Suprapubic skin (tissue), 4 donors: Measurements from ENCODE around the gene SRSF1. TPM values are rescaled to one million over a fixed set of nuclear protein-coding genes. Genes with fewer than 3 reads are reported as not detected.

ENCODE experiments used
- DNase-seq, 2 donors: peaks; one replicate each; pipeline ENCODE4 v3.0.0-alpha.2; 2019; ENCODE audit warnings: low spot score in 2 of 2
- H3K27ac ChIP-seq: fragments of 200-600 bp; sonication (generic); one replicate; pipeline ENCODE4 v1.5.1; 2019
- H3K27me3 ChIP-seq: fragments of 200-600 bp; sonication (generic); one replicate; pipeline ENCODE4 v1.5.1; 2019
- H3K36me3 ChIP-seq: fragments of 200-600 bp; sonication (generic); one replicate; pipeline ENCODE4 v1.5.1; 2019
- H3K4me1 ChIP-seq: fragments of 200-600 bp; sonication (generic); one replicate; pipeline ENCODE4 v1.5.1; 2019
- H3K4me3 ChIP-seq: fragments of 200-600 bp; sonication (generic); one replicate; pipeline ENCODE4 v1.5.1; 2019; ENCODE audit warnings: mild to moderate bottlenecking
- H3K9me3 ChIP-seq: fragments of 200-600 bp; sonication (generic); one replicate; pipeline ENCODE4 v1.5.1; 2019
- EP300 ChIP-seq: sonication (generic); formaldehyde crosslinking; IDR thresholded peaks from one replicate; pipeline ENCODE4 v1.6.1; 2017; ENCODE audit warnings: antibody characterized with exemption
- POLR2A ChIP-seq, 2 donors: fragments of 450-650 bp; IDR thresholded peaks; one replicate each; pipeline ENCODE4 v1.6.1; 2017; ENCODE audit warnings: antibody characterized with exemption in 2 of 2, mild to moderate bottlenecking in 2 of 2, moderate library complexity in 2 of 2
- POLR2AphosphoS5 ChIP-seq, 3 donors: sonication (generic); formaldehyde crosslinking; IDR thresholded peaks; one replicate each; pipeline ENCODE4 v1.6.1; 2017; ENCODE audit warnings: antibody characterized with exemption in 3 of 3
- WGBS: methylation state at CpG from one replicate; pipeline ENCODE4 v1.1.5; 2018; 5-methylcytosine and 5-hydroxymethylcytosine counted together
- total RNA-seq, 4 donors: library from RNA; depleted of rRNA; stranded (reverse); fragments of >200 nt; gene quantifications; one replicate each; pipeline ENCODE4 v1.1.0, GENCODE V29; 2016
- TF ChIP-seq, protein P1 (sequence below), 2 donors: fragments of 200-600 bp in 1 of 2; fragments of 450-650 bp in 1 of 2; sonication (generic) in 1 of 2; IDR thresholded peaks; one replicate each; pipeline ENCODE4 v1.5.1; 2016 to 2019; ENCODE audit warnings: antibody characterized with exemption in 2 of 2, mild to moderate bottlenecking in 1 of 2, moderate library complexity in 1 of 2

SRSF1 gene
- total RNA-seq, 4 donors from 2014 or later = 108 to 172 (median 125) TPM

DNA sequence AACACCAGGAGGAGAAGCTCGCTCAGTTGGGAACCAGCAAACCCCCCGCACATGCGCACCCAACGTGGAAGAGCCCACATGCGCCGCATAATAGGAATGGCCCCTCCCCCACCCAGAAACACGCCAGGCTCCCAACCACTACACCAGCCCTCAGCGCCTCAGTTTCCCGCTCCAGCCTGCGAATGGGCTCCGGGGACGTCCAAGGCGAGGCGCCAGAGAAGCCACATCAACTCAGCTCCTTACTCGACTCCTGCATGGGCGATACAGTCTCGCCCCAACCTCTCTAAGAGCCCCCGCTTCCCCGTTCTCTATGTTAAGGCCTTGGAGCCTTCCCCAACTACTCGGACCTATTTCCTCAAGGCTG, 504 bp downstream of the SRSF1 start:
- peak; percentile 84 to 85 for DNase-seq
- no peak for TF ChIP-seq POLR2AphosphoS5 (IDR thresholded peaks at IDR 0.05)
- TF ChIP-seq EP300 = no peak
- TF ChIP-seq, protein P1, sequence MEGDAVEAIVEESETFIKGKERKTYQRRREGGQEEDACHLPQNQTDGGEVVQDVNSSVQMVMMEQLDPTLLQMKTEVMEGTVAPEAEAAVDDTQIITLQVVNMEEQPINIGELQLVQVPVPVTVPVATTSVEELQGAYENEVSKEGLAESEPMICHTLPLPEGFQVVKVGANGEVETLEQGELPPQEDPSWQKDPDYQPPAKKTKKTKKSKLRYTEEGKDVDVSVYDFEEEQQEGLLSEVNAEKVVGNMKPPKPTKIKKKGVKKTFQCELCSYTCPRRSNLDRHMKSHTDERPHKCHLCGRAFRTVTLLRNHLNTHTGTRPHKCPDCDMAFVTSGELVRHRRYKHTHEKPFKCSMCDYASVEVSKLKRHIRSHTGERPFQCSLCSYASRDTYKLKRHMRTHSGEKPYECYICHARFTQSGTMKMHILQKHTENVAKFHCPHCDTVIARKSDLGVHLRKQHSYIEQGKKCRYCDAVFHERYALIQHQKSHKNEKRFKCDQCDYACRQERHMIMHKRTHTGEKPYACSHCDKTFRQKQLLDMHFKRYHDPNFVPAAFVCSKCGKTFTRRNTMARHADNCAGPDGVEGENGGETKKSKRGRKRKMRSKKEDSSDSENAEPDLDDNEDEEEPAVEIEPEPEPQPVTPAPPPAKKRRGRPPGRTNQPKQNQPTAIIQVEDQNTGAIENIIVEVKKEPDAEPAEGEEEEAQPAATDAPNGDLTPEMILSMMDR (IDR thresholded peaks at IDR 0.05) = no peak
- no peak for TF ChIP-seq POLR2A (IDR thresholded peaks at IDR 0.05)
- Histone ChIP-seq H3K27me3 (no peaks in the 10 kb centered on the region), H3K9me3 (no peaks in the 10 kb centered on the region), H3K36me3 (peaks cover 30% of the 10 kb centered on the region), H3K27ac (peak overlapping the region; percentile 99), H3K4me1 (peaks cover 42% of the 10 kb centered on the region), H3K4me3 (peak overlapping the region; percentile 97)
- WGBS = 0% methylated on average over 10 of the region's 20 CpGs

GRCh38 chr17:58005728-58006559, 1.1 kb downstream of the SRSF1 start:
- no peaks in the 10 kb centered on the region for H3K27me3 ChIP-seq
- peaks cover 30% of the 10 kb centered on the region for H3K36me3 ChIP-seq
- H3K27ac ChIP-seq = peak overlapping the region; percentile 99
- H3K4me3 ChIP-seq = peak overlapping the region; percentile 97
- WGBS = 4% methylated on average over 24 of the region's 36 CpGs
- no peak for DNase-seq
- H3K4me1 ChIP-seq = peaks cover 42% of the 10 kb centered on the region
- no peak for TF ChIP-seq POLR2AphosphoS5 (IDR thresholded peaks at IDR 0.05)
- no peak for TF ChIP-seq EP300
- TF ChIP-seq, protein P1 (IDR thresholded peaks at IDR 0.05) = no peak
- TF ChIP-seq POLR2A (IDR thresholded peaks at IDR 0.05) = no peak
- no peaks in the 10 kb centered on the region for H3K9me3 ChIP-seq

DNA sequence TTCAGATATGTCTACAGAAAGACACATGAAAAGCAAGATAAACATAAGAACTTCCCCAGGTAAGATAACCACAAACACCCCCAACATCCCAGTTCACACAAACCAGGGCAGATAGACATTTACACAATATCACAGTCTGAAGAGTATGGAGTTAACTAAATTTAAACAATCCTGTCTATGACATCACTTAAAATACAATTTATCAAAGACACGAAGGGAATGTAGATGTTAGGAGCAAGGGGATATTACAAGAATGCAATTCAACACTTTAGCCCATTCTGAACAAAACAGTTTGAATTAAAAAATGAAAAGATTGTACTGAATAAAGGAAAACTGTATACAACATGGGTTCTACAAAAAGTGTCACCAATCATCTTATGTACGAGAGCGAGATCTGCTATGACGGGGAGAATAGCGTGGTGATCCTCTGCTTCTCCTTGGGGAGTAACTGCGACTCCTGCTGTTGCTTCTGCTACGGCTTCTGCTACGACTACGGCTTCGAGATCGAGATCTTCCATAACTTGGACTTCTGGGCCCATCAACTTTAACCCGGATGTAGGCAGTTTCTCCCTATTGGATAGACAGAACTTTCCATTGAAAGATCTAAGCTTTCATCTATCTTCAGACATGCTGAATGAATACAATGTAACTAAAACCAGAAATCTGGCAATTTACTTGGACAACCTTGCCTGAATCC, 1.9 kb downstream of the SRSF1 start:
- no peak overlapping the region for H3K27ac ChIP-seq
- no peaks in the 10 kb centered on the region for H3K9me3 ChIP-seq
- peaks cover 36% of the 10 kb centered on the region for H3K36me3 ChIP-seq
- peak overlapping the region; percentile 97 for H3K4me3 ChIP-seq
- peaks cover 42% of the 10 kb centered on the region for H3K4me1 ChIP-seq
- WGBS = 33% methylated on average over 12 of the region's 12 CpGs
- DNase-seq = no peak
- TF ChIP-seq EP300 (no peak), POLR2A (IDR thresholded peaks at IDR 0.05) (no peak), POLR2AphosphoS5 (IDR thresholded peaks at IDR 0.05) (no peak)
- TF ChIP-seq, protein P1 (IDR thresholded peaks at IDR 0.05) = no peak
- no peaks in the 10 kb centered on the region for H3K27me3 ChIP-seq

DNA sequence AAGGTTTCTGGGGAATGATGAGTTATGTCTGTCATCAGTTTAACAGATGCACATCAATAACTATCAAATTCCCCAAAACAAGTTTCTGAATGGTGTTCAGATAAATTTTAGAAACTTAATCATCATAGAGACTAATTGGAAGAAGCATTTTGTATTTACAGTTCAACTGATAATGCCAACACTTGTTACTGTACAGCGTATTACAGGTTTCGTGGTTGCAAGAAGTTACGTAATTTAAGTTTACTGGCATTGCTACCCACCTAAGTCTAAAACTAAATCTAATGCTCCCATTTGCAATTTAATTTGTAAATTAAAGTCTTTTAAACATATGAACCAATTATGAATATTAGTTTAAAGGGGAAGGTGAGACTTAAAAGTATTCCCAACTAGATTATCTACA, 3.0 kb downstream of the SRSF1 start:
- Histone ChIP-seq H3K9me3 (no peaks in the 10 kb centered on the region), H3K4me3 (no peak overlapping the region), H3K4me1 (peaks cover 45% of the 10 kb centered on the region), H3K27me3 (no peaks in the 10 kb centered on the region), H3K27ac (no peak overlapping the region), H3K36me3 (peaks cover 36% of the 10 kb centered on the region)
- DNase-seq = no peak
- WGBS = 68% methylated on average over 3 of the region's 3 CpGs
- no peak for TF ChIP-seq POLR2AphosphoS5 (IDR thresholded peaks at IDR 0.05)
- TF ChIP-seq, protein P1 (IDR thresholded peaks at IDR 0.05) = no peak
- TF ChIP-seq POLR2A (IDR thresholded peaks at IDR 0.05) = no peak
- no peak for TF ChIP-seq EP300

- Histone ChIP-seq H3K4me1 (peaks cover 41% of the 10 kb centered on the region), H3K9me3 (no peaks in the 10 kb centered on the region), H3K4me3 (no peak overlapping the region), H3K36me3 (peaks cover 36% of the 10 kb centered on the region), H3K27me3 (no peaks in the 10 kb centered on the region), H3K27ac (no peak overlapping the region)
- 87% methylated on average over 2 of the region's 2 CpGs for WGBS
- no peak for DNase-seq
- no peak for TF ChIP-seq POLR2A (IDR thresholded peaks at IDR 0.05)
- no peak for TF ChIP-seq POLR2AphosphoS5 (IDR thresholded peaks at IDR 0.05)
- TF ChIP-seq, protein P1 (IDR thresholded peaks at IDR 0.05) = no peak
- no peak for TF ChIP-seq EP300
Measured at GRCh38 chr17:58002973-58003372, 4.1 kb downstream of the SRSF1 start.
